T-cell (primary cell): ENCODE measurements around the gene RASGRP2. TPM values are rescaled to one million over a fixed set of nuclear protein-coding genes. Genes with fewer than 3 reads are reported as not detected.

Experiments used
- ATAC-seq, 4 experiments: fragments of 200-7000 bp in 3 of 4; fragments of 150-1000 bp in 1 of 4; cut with Tn5 transposase; replicated peaks in 1 of 4; 1 replicate in 3 of 4; 2 replicates in 1 of 4; pipeline ENCODE4 v1.10.0; 2021; ENCODE audit warnings: moderate library complexity in 3 of 4, mild to moderate bottlenecking in 2 of 4, moderate number of reproducible peaks in 1 of 4
- CTCF ChIA-PET, 2 donors: fragments of 300-600 bp; sonication (Branson Sonifier 250); formaldehyde crosslinking; loops; one replicate each; lab custom pipeline; 2022; ENCODE audit warnings: antibody characterized with exemption in 2 of 2; lab: Charles Lee
- POLR2A ChIA-PET, 2 donors: fragments of 300-600 bp; sonication (Branson Sonifier 250); formaldehyde crosslinking; loops; one replicate each; lab custom pipeline; 2022; ENCODE audit warnings: antibody characterized with exemption in 2 of 2; lab: Charles Lee
- DNase-seq, 35 experiments: peaks; one replicate each; pipeline versions ENCODE4 v3.0.0 to v3.0.0-alpha.2; 2013 to 2023
- H3K27ac ChIP-seq: one replicate; pipeline ENCODE4 v1.5.1; 2013; ENCODE audit warnings: low read length
- H3K27me3 ChIP-seq, 2 experiments: replicated peaks in 1 of 2; 1 replicate in 1 of 2; 2 replicates in 1 of 2; pipeline versions ENCODE4 v1.6.1 to v1.7.0; 2013; ENCODE audit warnings: low read length in 1 of 2, mixed read lengths in 1 of 2; ENCODE audit not compliant: control insufficient read depth in 2 of 2, insufficient read depth in 2 of 2; ENCODE audit errors: extremely low read depth in 1 of 2
- H3K36me3 ChIP-seq, 2 donors: 1 replicate in 1 of 2; 2 replicates in 1 of 2; pipeline versions ENCODE4 v1.6.1 to v1.7.0; 2013; ENCODE audit warnings: low read length in 1 of 2; ENCODE audit not compliant: control insufficient read depth in 2 of 2, insufficient read depth in 1 of 2; ENCODE audit errors: extremely low read depth in 1 of 2
- H3K4me1 ChIP-seq, 2 experiments: 1 replicate in 1 of 2; 2 replicates in 1 of 2; pipeline versions ENCODE4 v1.6.1 to v1.7.0; 2013; ENCODE audit warnings: low read length in 2 of 2, mixed read lengths in 1 of 2; ENCODE audit not compliant: insufficient read depth in 2 of 2, control insufficient read depth in 1 of 2; ENCODE audit errors: extremely low read depth in 1 of 2
- H3K4me3 ChIP-seq, 2 donors: 1 replicate in 1 of 2; 2 replicates in 1 of 2; pipeline versions ENCODE4 v1.5.1 to v1.7.0; 2013; ENCODE audit warnings: mild to moderate bottlenecking in 2 of 2, low read length in 1 of 2, moderate library complexity in 1 of 2; ENCODE audit not compliant: control insufficient read depth in 1 of 2; ENCODE audit errors: extremely low read depth in 1 of 2
- H3K9me3 ChIP-seq: 2 replicates; pipeline ENCODE4 v1.7.0; 2013
- H3K27ac Mint-ChIP-seq, 2 donors: one replicate each; pipeline ENCODE4 v1.8.0; 2020 to 2021; ENCODE audit warnings: mild to moderate bottlenecking in 2 of 2, mixed read lengths in 2 of 2
- H3K27me3 Mint-ChIP-seq, 2 donors: one replicate each; pipeline ENCODE4 v1.8.0; 2021 to 2022; ENCODE audit warnings: mixed read lengths in 2 of 2
- H3K36me3 Mint-ChIP-seq: one replicate; pipeline ENCODE4 v1.8.0; 2021; ENCODE audit warnings: mixed read lengths
- H3K4me1 Mint-ChIP-seq, 3 donors: one replicate each; pipeline ENCODE4 v1.8.0; 2020 to 2022; ENCODE audit warnings: mixed read lengths in 3 of 3, mild to moderate bottlenecking in 1 of 3
- H3K4me3 Mint-ChIP-seq, 3 donors: one replicate each; pipeline ENCODE4 v1.8.0; 2020 to 2022; ENCODE audit warnings: mild to moderate bottlenecking in 3 of 3, mixed read lengths in 3 of 3, moderate library complexity in 3 of 3
- H3K9me3 Mint-ChIP-seq, 3 donors: one replicate each; pipeline ENCODE4 v1.8.0; 2020 to 2022; ENCODE audit warnings: mixed read lengths in 3 of 3
- WGBS: methylation state at CpG from one replicate; pipeline ENCODE4 v1.1.5; 2013; ENCODE audit warnings: missing lambda C conversion rate; ENCODE audit not compliant: insufficient coverage; 5-methylcytosine and 5-hydroxymethylcytosine counted together
- total RNA-seq, 35 experiments: library from RNA in 6 of 35; stranded (reverse) in 6 of 35; fragments of 120-200 nt in 1 of 35; gene quantifications; one replicate each; pipeline versions ENCODE4 v1.2.1 to v1.2.4 and lab custom pipeline; 2013 to 2026

The RASGRP2 gene
- total RNA-seq, 5 donors from 2014 or later (not counting 1 experiment from before 2014, with no cell fraction given), result 574 to 767 (median 656) TPM

DNA sequence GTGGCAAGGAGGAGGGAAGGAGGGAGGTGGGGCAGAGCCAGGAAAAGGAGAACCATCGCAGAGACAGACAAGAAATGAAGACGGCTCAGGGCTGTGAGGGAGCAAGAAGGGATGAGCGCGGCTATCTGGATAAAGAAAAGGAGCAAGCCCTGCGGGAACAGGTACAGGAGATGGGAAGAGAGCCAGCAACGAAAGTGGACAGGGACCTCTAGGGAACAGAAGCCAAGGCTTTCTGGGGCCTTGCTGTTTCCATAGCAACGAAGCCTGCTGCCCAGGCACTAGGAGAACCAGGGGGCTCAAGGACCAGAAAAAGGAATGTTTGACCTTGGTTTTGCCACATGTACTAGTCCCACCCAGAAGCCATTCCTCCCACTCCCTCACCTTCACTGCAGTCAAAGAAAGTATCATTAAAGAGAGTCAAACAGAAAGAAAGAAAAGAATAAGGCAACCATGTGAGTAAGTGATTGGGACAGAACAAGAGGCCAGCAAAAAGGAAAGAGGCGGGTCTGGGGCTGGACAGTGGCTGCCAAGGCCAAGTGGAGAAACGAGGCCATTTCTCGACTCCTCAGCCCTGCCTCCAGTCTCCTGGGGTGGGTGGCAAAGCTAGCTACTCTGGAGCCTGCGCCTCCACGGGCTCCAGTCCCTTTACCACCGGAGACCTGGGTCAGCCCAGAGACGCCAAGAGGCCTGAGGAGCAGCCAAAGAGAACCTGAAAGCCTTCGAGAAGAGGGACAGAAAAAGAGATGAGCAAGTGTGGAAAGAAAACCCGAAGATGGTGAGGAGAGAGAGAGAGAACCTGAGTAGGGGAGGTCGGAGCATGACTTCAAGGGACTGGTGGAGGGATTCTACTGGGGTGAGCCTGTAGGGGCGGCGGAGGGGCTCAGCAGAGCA, 56.1 kb downstream of the RASGRP2 start:
- ATAC-seq, result no peak
- Histone ChIP-seq H3K4me1 (peaks cover 0 to 16% of the 10 kb centered on the region in 2 experiments), H3K36me3 (no peaks in the 10 kb centered on the region), H3K27me3 (peaks cover 0 to 33% of the 10 kb centered on the region in 2 experiments), H3K4me3 (no peak overlapping the region), H3K27ac (no peak overlapping the region), H3K9me3 (no peaks in the 10 kb centered on the region)
- Mint-ChIP-seq H3K9me3 (no peaks in the 10 kb centered on the region), H3K36me3 (no peaks in the 10 kb centered on the region), H3K27me3 (peaks cover 8 to 15% of the 10 kb centered on the region in 2 donors), H3K27ac (peak overlapping the region in 1 of 2 donors; percentile 69), H3K4me1 (peaks cover 18 to 20% (median 18%) of the 10 kb centered on the region in 3 donors), H3K4me3 (peak overlapping the region in 1 of 3 donors; percentile 52)
- 72% methylated on average over 15 of the region's 19 CpGs for WGBS
- CTCF ChIA-PET, result interaction anchor here in 1 of 2 donors (0.8 to 1.0 kb wide), 3 partner anchors 9 to 348 kb away, joined by 3 to 4 read pairs (median 4); partner anchors contain the start of gene CCDC88B
- POLR2A ChIA-PET, result no interaction called here
- DNase-seq, result peak in 1 of 35 experiments; percentile 20

DNA sequence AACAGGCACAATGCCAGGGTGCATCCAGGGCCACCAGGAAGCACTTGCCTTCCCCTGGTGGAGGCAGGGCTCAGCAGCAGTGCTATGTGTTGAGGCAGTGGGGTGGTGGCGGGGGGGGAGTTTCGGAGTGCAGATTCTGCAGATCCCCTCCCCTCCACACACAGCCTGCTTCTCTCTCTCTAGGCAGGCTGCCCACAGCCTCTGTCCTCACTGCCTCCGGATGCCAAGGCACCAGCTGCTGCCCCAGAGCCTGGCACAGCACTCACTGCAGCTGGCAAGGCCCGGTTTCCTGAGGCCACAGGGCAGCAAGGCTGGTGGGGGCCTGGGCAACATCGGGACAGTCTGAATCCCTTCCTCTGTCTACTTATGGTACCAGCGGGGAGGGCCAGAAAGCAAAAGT, 56.7 kb downstream of the RASGRP2 start:
- CTCF ChIA-PET, result interaction anchor here in 1 of 2 donors (0.6 kb wide), 1 partner anchor 16 kb away, joined by 3 read pairs; no protein-coding TSS in a partner anchor
- H3K9me3 Mint-ChIP-seq, result no peaks in the 10 kb centered on the region

DNA sequence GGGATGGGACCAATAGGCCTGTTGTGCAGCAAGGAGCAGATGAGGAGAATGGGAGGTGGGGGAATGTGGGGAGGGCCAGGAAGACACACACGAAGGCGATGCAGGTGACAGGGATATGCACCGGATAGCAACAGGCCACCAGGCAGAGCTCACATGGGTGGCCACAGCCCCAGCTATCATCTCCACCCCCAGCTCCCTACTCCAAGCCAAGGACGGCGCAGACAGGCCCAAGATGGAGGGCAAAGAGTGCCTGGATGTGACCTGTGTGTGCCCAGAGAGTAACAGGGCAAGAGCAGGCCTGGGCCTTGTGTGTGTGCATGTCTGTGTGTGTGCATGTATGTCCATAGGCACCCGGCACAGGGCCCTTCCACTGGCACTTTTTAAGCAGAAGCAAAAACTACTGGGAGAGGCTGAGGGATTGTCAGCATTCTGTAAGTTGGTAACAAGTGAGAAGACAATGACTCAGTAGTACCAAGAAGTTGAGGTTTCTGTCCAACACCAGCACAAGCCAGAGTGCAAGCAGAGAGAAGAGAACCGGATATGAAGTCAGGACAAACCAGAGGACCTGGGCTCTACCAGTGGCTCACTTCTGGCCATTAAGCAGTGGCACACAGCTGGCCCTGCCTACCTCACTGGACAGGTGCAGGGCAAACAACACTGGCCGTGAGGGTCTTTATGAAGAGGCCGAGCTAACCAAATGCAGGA, 57.3 kb downstream of the RASGRP2 start:
- ChIA-PET CTCF (interaction anchor here in 1 of 2 donors (0.6 kb wide), 1 partner anchor 16 kb away, joined by 3 read pairs; no protein-coding TSS in a partner anchor), POLR2A (no interaction called here)
- H3K9me3 Mint-ChIP-seq, result no peaks in the 10 kb centered on the region
- H3K4me3 Mint-ChIP-seq, result no peak overlapping the region
- H3K4me3 ChIP-seq, result no peak overlapping the region
- ATAC-seq (no peak), DNase-seq (no peak)
- H3K4me1 ChIP-seq, result peaks cover 0 to 12% of the 10 kb centered on the region in 2 experiments
- peaks cover 0 to 29% of the 10 kb centered on the region in 2 experiments for H3K27me3 ChIP-seq
- H3K36me3 ChIP-seq, result no peaks in the 10 kb centered on the region
- peaks cover 11 to 12% (median 11%) of the 10 kb centered on the region in 3 donors for H3K4me1 Mint-ChIP-seq
- no peak overlapping the region for H3K27ac ChIP-seq
- no peaks in the 10 kb centered on the region for H3K36me3 Mint-ChIP-seq
- H3K9me3 ChIP-seq, result no peaks in the 10 kb centered on the region
- WGBS, result 82% methylated on average over 4 of the region's 9 CpGs
- H3K27ac Mint-ChIP-seq, result no peak overlapping the region
- peaks cover 0 to 3% of the 10 kb centered on the region in 2 donors for H3K27me3 Mint-ChIP-seq

More for the DNA sequence above, 56.7 kb downstream of the RASGRP2 start:
- Mint-ChIP-seq H3K4me1 (peaks cover 12 to 13% (median 12%) of the 10 kb centered on the region in 3 donors), H3K27ac (no peak overlapping the region), H3K36me3 (no peaks in the 10 kb centered on the region), H3K27me3 (peaks cover 1 to 9% of the 10 kb centered on the region in 2 donors), H3K4me3 (no peak overlapping the region)
- no peak for DNase-seq
- no peaks in the 10 kb centered on the region for H3K9me3 ChIP-seq
- no peak for ATAC-seq
- H3K4me3 ChIP-seq, result no peak overlapping the region
- 31% methylated on average over 3 of the region's 6 CpGs for WGBS
- peaks cover 0 to 29% of the 10 kb centered on the region in 2 experiments for H3K27me3 ChIP-seq
- peaks cover 0 to 12% of the 10 kb centered on the region in 2 experiments for H3K4me1 ChIP-seq
- POLR2A ChIA-PET, result no interaction called here
- no peaks in the 10 kb centered on the region for H3K36me3 ChIP-seq
- H3K27ac ChIP-seq, result no peak overlapping the region

DNA sequence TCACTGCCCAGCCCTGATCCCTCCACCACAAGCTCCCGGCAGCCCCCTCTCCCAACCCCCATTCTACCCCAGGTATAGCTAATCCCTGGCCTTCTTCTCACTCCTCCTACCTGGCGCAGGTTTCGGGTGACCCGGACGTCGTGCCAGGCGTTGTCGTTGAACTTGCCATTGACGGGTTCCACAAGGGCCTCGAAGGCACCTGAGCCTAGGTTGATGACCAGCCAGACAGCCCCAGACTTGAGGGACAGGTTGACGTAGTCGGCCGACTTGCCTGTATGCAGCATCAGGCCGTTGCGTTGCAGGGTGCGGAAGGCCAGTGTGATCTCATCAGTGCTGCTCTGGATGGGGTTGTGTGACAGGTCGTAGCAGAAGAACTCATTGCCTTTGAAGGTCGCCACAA, 58.4 kb downstream of the RASGRP2 start:
- CTCF ChIA-PET, result no interaction called here
- Histone ChIP-seq H3K36me3 (no peaks in the 10 kb centered on the region), H3K27me3 (peaks cover 0 to 20% of the 10 kb centered on the region in 2 experiments), H3K4me1 (peaks cover 0 to 12% of the 10 kb centered on the region in 2 experiments), H3K4me3 (no peak overlapping the region), H3K9me3 (no peaks in the 10 kb centered on the region), H3K27ac (no peak overlapping the region)
- no peak for DNase-seq
- POLR2A ChIA-PET, result no interaction called here
- Mint-ChIP-seq H3K4me1 (peaks cover 11 to 12% (median 11%) of the 10 kb centered on the region in 3 donors), H3K36me3 (no peaks in the 10 kb centered on the region), H3K27me3 (no peaks in the 10 kb centered on the region), H3K9me3 (no peaks in the 10 kb centered on the region), H3K4me3 (no peak overlapping the region), H3K27ac (no peak overlapping the region)
- 86% methylated on average over 12 of the region's 18 CpGs for WGBS
- no peak for ATAC-seq

DNA sequence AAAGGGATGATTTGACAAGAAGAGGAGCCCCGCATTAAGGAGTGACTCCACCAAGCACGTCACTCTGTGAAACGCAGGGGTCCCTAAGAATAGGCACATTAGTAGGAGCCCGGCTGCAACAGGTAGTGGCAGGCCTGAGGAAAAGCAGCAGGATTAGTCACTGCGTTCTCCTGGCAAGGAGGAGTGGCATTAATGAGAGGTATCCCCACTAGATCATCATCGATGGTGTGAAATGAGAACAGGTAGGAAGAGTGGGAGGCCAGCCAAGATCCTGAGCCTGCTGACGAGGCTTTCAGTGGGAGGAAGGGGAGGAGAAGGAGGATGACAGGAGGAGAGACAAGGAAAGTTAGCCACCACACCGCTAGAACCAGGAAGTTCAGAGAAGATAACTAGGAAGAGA, 59.6 kb downstream of the RASGRP2 start:
- POLR2A ChIA-PET, result no interaction called here
- Mint-ChIP-seq H3K4me3 (no peak overlapping the region), H3K27ac (no peak overlapping the region), H3K36me3 (no peaks in the 10 kb centered on the region), H3K27me3 (peaks cover 0 to 2% of the 10 kb centered on the region in 2 donors), H3K4me1 (peaks cover 11 to 12% (median 11%) of the 10 kb centered on the region in 3 donors), H3K9me3 (no peaks in the 10 kb centered on the region)
- DNase-seq, result no peak
- H3K4me3 ChIP-seq, result no peak overlapping the region
- 72% methylated on average over 7 of the region's 8 CpGs for WGBS
- no peaks in the 10 kb centered on the region for H3K9me3 ChIP-seq
- no peak for ATAC-seq
- H3K4me1 ChIP-seq, result peaks cover 0 to 10% of the 10 kb centered on the region in 2 experiments
- no peak overlapping the region for H3K27ac ChIP-seq
- CTCF ChIA-PET, result no interaction called here
- H3K36me3 ChIP-seq, result no peaks in the 10 kb centered on the region
- H3K27me3 ChIP-seq, result peaks cover 0 to 17% of the 10 kb centered on the region in 2 experiments

DNA sequence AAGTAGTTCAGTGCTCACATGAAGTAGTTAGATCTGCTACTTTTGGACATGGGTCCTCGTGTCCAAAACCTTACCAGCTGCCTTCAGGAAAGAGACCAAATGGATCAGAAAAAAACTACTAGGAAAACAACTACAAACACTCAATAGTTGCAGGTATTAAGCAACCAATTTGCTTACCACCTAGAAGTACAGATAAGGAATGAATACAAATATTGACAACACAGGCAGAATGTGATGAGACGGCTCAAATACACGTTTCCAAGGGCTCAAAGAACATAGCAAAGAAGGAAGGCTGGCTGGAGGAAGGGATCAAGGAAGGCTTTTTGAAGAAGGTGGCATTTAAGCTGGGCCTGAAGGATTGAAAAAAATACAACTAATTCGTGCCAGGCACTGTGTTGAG, 62.8 kb downstream of the RASGRP2 start:
- ATAC-seq, result no peak
- Histone ChIP-seq H3K27me3 (peaks cover 0 to 29% of the 10 kb centered on the region in 2 experiments), H3K4me3 (no peak overlapping the region), H3K27ac (no peak overlapping the region), H3K4me1 (no peaks in the 10 kb centered on the region), H3K36me3 (no peaks in the 10 kb centered on the region), H3K9me3 (no peaks in the 10 kb centered on the region)
- Mint-ChIP-seq H3K4me1 (no peaks in the 10 kb centered on the region), H3K27me3 (peaks cover 0 to 19% of the 10 kb centered on the region in 2 donors), H3K36me3 (no peaks in the 10 kb centered on the region), H3K9me3 (no peaks in the 10 kb centered on the region), H3K4me3 (no peak overlapping the region), H3K27ac (no peak overlapping the region)
- WGBS, result 65% methylated on average over 2 of the region's 4 CpGs
- CTCF ChIA-PET, result no interaction called here
- no peak for DNase-seq
- POLR2A ChIA-PET, result no interaction called here
